Smooth muscle cell (in vitro differentiated cells): Measurements from ENCODE around the gene ARMC7. TPM values are rescaled to one million over a fixed set of nuclear protein-coding genes. Genes with fewer than 3 reads are reported as not detected.
A peak's percentile ranks its signal among the peaks of the same experiment; 100 is the strongest.

Experiments used
- DNase-seq: peaks from one replicate; lab custom pipeline; 2025; ENCODE audit not compliant: unreplicated experiment; lab: John Stamatoyannopoulos, UW
- H2AFZ ChIP-seq: fragments of 200-600 bp; sonication (generic); 2 replicates; pipeline ENCODE4 v1.6.0; 2016; ENCODE audit warnings: antibody characterized with exemption, low read depth, mild to moderate bottlenecking
- H3F3A ChIP-seq: fragments of 200-600 bp; sonication (generic); 2 replicates; pipeline ENCODE4 v1.6.0; 2017; ENCODE audit warnings: antibody characterized with exemption, low read depth
- H3K27ac ChIP-seq: fragments of 200-600 bp; sonication (generic); 2 replicates; pipeline ENCODE4 v1.5.1; 2016; ENCODE audit warnings: low read depth, mild to moderate bottlenecking
- H3K27me3 ChIP-seq: fragments of 200-600 bp; sonication (generic); 2 replicates; pipeline ENCODE4 v1.6.1; 2016; ENCODE audit warnings: low read depth, mild to moderate bottlenecking
- H3K36me3 ChIP-seq: fragments of 200-600 bp; sonication (generic); 2 replicates; pipeline ENCODE4 v1.5.1; 2016; ENCODE audit warnings: low read depth
- H3K4me1 ChIP-seq: fragments of 200-600 bp; sonication (generic); 2 replicates; pipeline ENCODE4 v1.5.1; 2016; ENCODE audit warnings: low read depth
- H3K4me2 ChIP-seq: fragments of 200-600 bp; sonication (generic); 2 replicates; pipeline ENCODE4 v1.6.0; 2016; ENCODE audit warnings: mild to moderate bottlenecking
- H3K4me3 ChIP-seq: fragments of 200-600 bp; sonication (generic); 2 replicates; pipeline ENCODE4 v1.5.1; 2016; ENCODE audit warnings: mild to moderate bottlenecking
- H3K79me2 ChIP-seq: fragments of 200-600 bp; sonication (generic); 2 replicates; pipeline ENCODE4 v1.6.0; 2016; ENCODE audit warnings: low read depth, mild to moderate bottlenecking
- H3K9ac ChIP-seq: fragments of 200-600 bp; sonication (generic); 2 replicates; pipeline ENCODE4 v1.6.0; 2016; ENCODE audit warnings: low read depth
- H3K9me3 ChIP-seq: fragments of 200-600 bp; sonication (generic); replicated peaks from 2 replicates; pipeline ENCODE4 v1.5.1; 2016; ENCODE audit warnings: low read depth
- H4K20me1 ChIP-seq: fragments of 200-600 bp; sonication (generic); 2 replicates; pipeline ENCODE4 v1.6.0; 2016; ENCODE audit warnings: low read depth
- CTCF ChIP-seq: fragments of 200-600 bp; sonication (generic); IDR thresholded peaks from 2 replicates; pipeline ENCODE4 v1.5.1; 2017; ENCODE audit warnings: borderline replicate concordance, mild to moderate bottlenecking, antibody characterized with exemption; ENCODE audit not compliant: insufficient read depth, poor library complexity, severe bottlenecking
- WGBS: methylation state at CpG from one replicate; pipeline ENCODE4 v1.1.7; 2016; ENCODE audit warnings: low lambda C conversion rate; 5-methylcytosine and 5-hydroxymethylcytosine counted together
- polyA plus RNA-seq: library from polyadenylated mRNA; unstranded; fragments of >200 nt; fragmentation: Nextera tagmentation; extraction: Ambion mirVana; gene quantifications from 2 replicates; pipeline ENCODE4 v1.2.1, GENCODE V29; 2016
- total RNA-seq: library from RNA; depleted of rRNA; stranded (reverse); fragments of >200 nt; gene quantifications from 2 replicates; pipeline ENCODE4 v1.2.3, GENCODE V29; 2014

ARMC7 gene
- total and polyA plus RNA-seq, 2 experiments from 2014 or later = 1.8 to 6.8 TPM

- Histone ChIP-seq H3K27me3 (no peaks in the 10 kb centered on the region), H3K4me2 (peak overlapping the region; percentile 91), H3K27ac (peak overlapping the region; percentile 4), H4K20me1 (peaks cover 46% of the 10 kb centered on the region), H3K9ac (peak overlapping the region; percentile 76), H3K9me3 (no peaks in the 10 kb centered on the region), H3K4me1 (peaks cover 20% of the 10 kb centered on the region), H3K36me3 (no peaks in the 10 kb centered on the region), H3K4me3 (peak overlapping the region; percentile 84), H2AFZ (no peak overlapping the region), H3K79me2 (peaks cover 57% of the 10 kb centered on the region), H3F3A (peaks cover 10% of the 10 kb centered on the region)
- no peak for TF ChIP-seq CTCF
- WGBS = under 1% methylated on average over 28 of the region's 28 CpGs
- DNase-seq = no peak
Observed at GRCh38 chr17:75152922-75153779, 43.4 kb downstream of the ARMC7 start.

- peak overlapping the region; percentile 76 for H3K9ac ChIP-seq
- peak overlapping the region; percentile 91 for H3K4me2 ChIP-seq
- H3K4me1 ChIP-seq = peaks cover 20% of the 10 kb centered on the region
- H3K36me3 ChIP-seq = no peaks in the 10 kb centered on the region
- no peak for TF ChIP-seq CTCF
- H3K4me3 ChIP-seq = peak overlapping the region; percentile 84
- WGBS = under 1% methylated on average over 34 of the region's 35 CpGs
- H3K9me3 ChIP-seq = no peaks in the 10 kb centered on the region
- peaks cover 10% of the 10 kb centered on the region for H3F3A ChIP-seq
- no peak overlapping the region for H2AFZ ChIP-seq
- peaks cover 52% of the 10 kb centered on the region for H3K79me2 ChIP-seq
- peak overlapping the region; percentile 10 for H3K27ac ChIP-seq
- peaks cover 39% of the 10 kb centered on the region for H4K20me1 ChIP-seq
- no peaks in the 10 kb centered on the region for H3K27me3 ChIP-seq
- DNase-seq = no peak
Observed at GRCh38 chr17:75153780-75154194, 44.0 kb downstream of the ARMC7 start.

- Histone ChIP-seq H2AFZ (peak within 1 kb of the TSS; percentile 4), H3K36me3 (no peaks in the 10 kb centered on the region), H4K20me1 (peaks cover 33% of the 10 kb centered on the region), H3K4me1 (peaks cover 20% of the 10 kb centered on the region), H3F3A (peaks cover 10% of the 10 kb centered on the region), H3K4me3 (peak within 1 kb of the TSS; percentile 84), H3K9ac (peak within 1 kb of the TSS; percentile 76), H3K79me2 (peaks cover 47% of the 10 kb centered on the region), H3K27ac (peak within 1 kb of the TSS; percentile 56), H3K27me3 (no peaks in the 10 kb centered on the region), H3K9me3 (no peaks in the 10 kb centered on the region), H3K4me2 (peak within 1 kb of the TSS; percentile 91)
- 1% methylated on average over 49 of the region's 67 CpGs for WGBS
- no peak for TF ChIP-seq CTCF
- peak; percentile 84 for DNase-seq
Observed at GRCh38 chr17:75154195-75155106, 44.7 kb downstream of the ARMC7 start, which contains the start of gene JPT1. JPT1 (minus strand) TSS chr17:75154512; CDS start chr17:75154397, 115 bp downstream.
